Heart left ventricle (tissue), 16 donors: ENCODE results near the gene HOXB13. TPM values are rescaled to one million over a fixed set of nuclear protein-coding genes. Genes with fewer than 3 reads are reported as not detected.

Source experiments
- ATAC-seq, 4 donors: fragments of 200-7000 bp; cut with Tn5 transposase; one replicate each; pipeline ENCODE4 v1.9.1; 2020 to 2022; ENCODE audit warnings: moderate library complexity in 4 of 4, mild to moderate bottlenecking in 3 of 4, moderate number of reproducible peaks in 1 of 4
- DNase-seq, 5 donors: peaks; one replicate each; pipeline ENCODE4 v3.0.0-alpha.2; 2020
- H3K27ac ChIP-seq, 12 donors: fragments of 200-600 bp; sonication (generic) in 4 of 12; one replicate each; pipeline versions ENCODE4 v1.5.0 to v1.8.0; 2016 to 2022; ENCODE audit warnings: mild to moderate bottlenecking in 2 of 12
- H3K27me3 ChIP-seq, 9 donors: fragments of 200-600 bp; sonication (generic) in 2 of 9; one replicate each; pipeline versions ENCODE4 v1.5.1 to v1.8.0; 2016 to 2022; ENCODE audit warnings: mild to moderate bottlenecking in 3 of 9
- H3K36me3 ChIP-seq, 9 donors: fragments of 200-600 bp; sonication (generic) in 2 of 9; one replicate each; pipeline versions ENCODE4 v1.5.0 to v1.8.0; 2018 to 2022; ENCODE audit warnings: mild to moderate bottlenecking in 2 of 9
- H3K4me1 ChIP-seq, 12 donors: fragments of 200-600 bp; sonication (generic) in 4 of 12; one replicate each; pipeline versions ENCODE4 v1.5.0 to v1.8.0; 2016 to 2022; ENCODE audit warnings: mild to moderate bottlenecking in 3 of 12
- H3K4me3 ChIP-seq, 12 donors: fragments of 200-600 bp; sonication (generic) in 4 of 12; one replicate each; pipeline versions ENCODE4 v1.5.0 to v1.8.0; 2017 to 2022; ENCODE audit warnings: mild to moderate bottlenecking in 9 of 12, moderate library complexity in 4 of 12
- H3K9me3 ChIP-seq, 12 donors: fragments of 200-600 bp; sonication (generic) in 4 of 12; one replicate each; pipeline versions ENCODE4 v1.5.0 to v1.8.0; 2016 to 2022; ENCODE audit warnings: mild to moderate bottlenecking in 1 of 12
- POLR2A ChIP-seq, 2 donors: fragments of 450-650 bp; IDR thresholded peaks; one replicate each; pipeline ENCODE4 v1.6.1; 2017; ENCODE audit warnings: antibody characterized with exemption in 2 of 2, mild to moderate bottlenecking in 2 of 2, moderate library complexity in 2 of 2
- WGBS, 4 donors: extraction: QIAGEN DNeasy Blood & Tissue Kit in 2 of 4; methylation state at CpG; one replicate each; pipeline versions ENCODE4 v1.1.5 to v1.1.7; 2013 to 2018; 5-methylcytosine and 5-hydroxymethylcytosine counted together
- intact Hi-C, 10 donors: fragments of 100-400 bp; cut with DNase I; formaldehyde crosslinking; loops; one replicate each; pipeline versions ENCODE4 v1.11.1 to v1.14.2; 2022
- polyA plus RNA-seq, 2 donors: library from polyadenylated mRNA; stranded (reverse); fragments of 200-250 nt; gene quantifications; one replicate each; pipeline ENCODE4 v1.2.3, GENCODE V29; 2013
- total RNA-seq, 9 donors: library from RNA; depleted of rRNA in 2 of 9; stranded (reverse); fragments of >200 nt in 2 of 9; fragmentation: NEBNext Ultra II Directional in 3 of 9; extraction: Animal tissue kit (Norgen Biotek cat#: 25700) in 3 of 9; gene quantifications; one replicate each; pipeline versions ENCODE4 v1.1.0 to v1.2.4, GENCODE V29; 2016 to 2023
- TF ChIP-seq, protein P1 (sequence below), 12 donors: fragments of 200-600 bp; sonication (generic) in 4 of 12; IDR thresholded peaks; one replicate each; pipeline versions ENCODE4 v1.5.0 to v1.8.0; 2018 to 2022; ENCODE audit warnings: antibody characterized with exemption in 12 of 12, mild to moderate bottlenecking in 5 of 12
- donor health status: ischemic (EF 13 %, LVEDD 7.1; RV severe dilation, severe dysfunction).
- donor health status: healthy with polysubstance abuse.
- donor health status: DM: no; HTN: yes; CAD: no.
- donor health status: DM: no; HTN: no; CAD: no.
- donor health status: ischemic (EF 25% LVEDD 6.9; RV normal size, moderate dysfunction).
- donor health status: ischemic (EF 25% LVEDD 5.7; RV mildly dilated, moderate dysfunction).
- donor health status: healthy.
- donor health status: DM: yes; HTN: yes; CAD: no.
- donor health status: ischemic (EF 35%, LVEDD 5.7; RV mildly dilated, moderate dysfunction).
- donor health status: nonischemic (EF 11% LVEDD 7.7; RV severe dilation, severe dysfunction).
- donor health status: DM: yes; HTN: yes; CAD: no.
- donor health status: PGD.
- donor health status: ischemic (EF 29% LVEDD 5.4; RV normal size, mild dysfunction).
- donor health status: nonischemic (EF 23%, LVEDD 6.1; RV moderate dilation, normal function).

HOXB13 gene
- total and polyA plus RNA-seq, 11 donors = not detected

DNA sequence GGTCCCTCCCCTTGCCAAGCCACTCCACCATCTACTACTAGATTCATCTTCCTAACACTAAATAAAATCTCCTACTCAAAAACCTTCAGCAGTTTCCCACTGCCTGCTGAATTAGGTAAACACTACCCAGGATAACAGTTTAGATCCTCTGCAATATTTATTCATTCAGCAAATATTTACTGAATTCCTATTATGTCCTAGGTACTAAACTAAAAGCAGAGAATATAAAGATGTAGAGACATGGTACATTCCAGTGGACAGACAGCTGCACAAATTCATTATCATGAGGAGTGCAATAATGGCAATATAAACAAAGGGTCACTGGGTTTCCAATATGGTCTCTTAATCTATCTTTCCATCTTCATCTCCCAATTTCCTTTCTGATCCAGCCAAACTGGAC lies 30.7 kb upstream of the HOXB13 start:
- Histone ChIP-seq H3K9me3 (no peaks in the 10 kb centered on the region), H3K27ac (no peak overlapping the region), H3K4me3 (no peak overlapping the region), H3K4me1 (peaks cover 0 to 20% (median 0%) of the 10 kb centered on the region in 12 donors), H3K36me3 (no peaks in the 10 kb centered on the region), H3K27me3 (peaks cover 25 to 99% (median 70%) of the 10 kb centered on the region in 9 donors)
- ATAC-seq (no peak), DNase-seq (no peak)
- intact Hi-C loops = no loop called here
- no peak for TF ChIP-seq POLR2A (IDR thresholded peaks at IDR 0.05)
- TF ChIP-seq, protein P1, sequence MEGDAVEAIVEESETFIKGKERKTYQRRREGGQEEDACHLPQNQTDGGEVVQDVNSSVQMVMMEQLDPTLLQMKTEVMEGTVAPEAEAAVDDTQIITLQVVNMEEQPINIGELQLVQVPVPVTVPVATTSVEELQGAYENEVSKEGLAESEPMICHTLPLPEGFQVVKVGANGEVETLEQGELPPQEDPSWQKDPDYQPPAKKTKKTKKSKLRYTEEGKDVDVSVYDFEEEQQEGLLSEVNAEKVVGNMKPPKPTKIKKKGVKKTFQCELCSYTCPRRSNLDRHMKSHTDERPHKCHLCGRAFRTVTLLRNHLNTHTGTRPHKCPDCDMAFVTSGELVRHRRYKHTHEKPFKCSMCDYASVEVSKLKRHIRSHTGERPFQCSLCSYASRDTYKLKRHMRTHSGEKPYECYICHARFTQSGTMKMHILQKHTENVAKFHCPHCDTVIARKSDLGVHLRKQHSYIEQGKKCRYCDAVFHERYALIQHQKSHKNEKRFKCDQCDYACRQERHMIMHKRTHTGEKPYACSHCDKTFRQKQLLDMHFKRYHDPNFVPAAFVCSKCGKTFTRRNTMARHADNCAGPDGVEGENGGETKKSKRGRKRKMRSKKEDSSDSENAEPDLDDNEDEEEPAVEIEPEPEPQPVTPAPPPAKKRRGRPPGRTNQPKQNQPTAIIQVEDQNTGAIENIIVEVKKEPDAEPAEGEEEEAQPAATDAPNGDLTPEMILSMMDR (IDR thresholded peaks at IDR 0.05) = no peak

DNA sequence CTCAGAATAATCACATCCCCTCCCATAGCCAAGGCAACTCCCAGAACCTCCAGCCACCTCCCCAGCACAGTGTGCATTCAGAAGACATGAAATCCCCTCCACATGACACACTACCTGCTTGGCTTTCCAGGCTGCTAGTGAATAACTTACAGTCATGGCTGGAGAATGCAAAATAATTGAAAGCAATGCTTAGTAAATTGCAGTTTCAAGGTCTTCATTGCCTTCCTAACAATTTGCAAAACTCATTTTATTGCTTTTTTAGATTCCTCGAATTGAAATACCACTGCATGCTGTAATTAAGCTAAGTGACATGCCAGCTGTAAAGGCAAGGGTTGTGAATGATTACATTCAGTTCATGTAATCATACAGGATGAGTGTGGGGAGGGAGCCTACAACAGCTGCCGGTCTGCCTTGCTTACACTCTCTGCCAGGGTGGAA lies 29.0 kb upstream of the HOXB13 start:
- Histone ChIP-seq H3K36me3 (no peaks in the 10 kb centered on the region), H3K4me3 (no peak overlapping the region), H3K4me1 (peaks cover 0 to 35% (median 0%) of the 10 kb centered on the region in 12 donors), H3K9me3 (no peaks in the 10 kb centered on the region), H3K27me3 (peaks cover 38 to 99% (median 88%) of the 10 kb centered on the region in 9 donors), H3K27ac (no peak overlapping the region)
- no peak for TF ChIP-seq POLR2A (IDR thresholded peaks at IDR 0.05)
- TF ChIP-seq, protein P1 (IDR thresholded peaks at IDR 0.05) = no peak
- WGBS, 4 donors = 41 to 55% (median 48%) methylated on average over 2 of the region's 2 CpGs
- no peak for ATAC-seq
- intact Hi-C loops = no loop called here
- no peak for DNase-seq

DNA sequence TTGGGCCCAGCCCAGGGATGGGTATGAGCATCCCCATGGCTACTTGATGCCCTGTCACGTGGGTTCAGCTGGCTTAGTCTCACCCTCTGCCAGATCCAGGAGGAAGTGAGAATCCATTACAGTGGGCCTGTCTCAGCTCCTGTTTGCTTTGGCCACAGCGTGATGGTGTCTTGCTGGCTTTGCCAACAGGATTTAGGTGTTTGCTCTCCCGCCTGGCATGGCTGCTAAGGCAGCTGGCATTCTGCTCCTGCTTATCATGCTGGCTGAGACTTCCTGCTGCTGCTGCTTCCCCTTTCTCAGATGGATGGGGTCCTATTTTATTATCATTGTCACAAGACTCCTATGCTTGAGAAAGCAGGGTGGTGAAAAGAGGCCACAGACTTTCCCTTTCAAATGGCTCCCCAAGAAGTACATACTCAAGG lies 28.3 kb upstream of the HOXB13 start:
- H3K4me1 ChIP-seq = peaks cover 0 to 35% (median 0%) of the 10 kb centered on the region in 12 donors
- intact Hi-C loops = no loop called here
- WGBS, 4 donors = 38 to 50% (median 43%) methylated on average over 3 of the region's 3 CpGs
- no peak overlapping the region for H3K4me3 ChIP-seq
- DNase-seq (no peak), ATAC-seq (no peak)
- H3K27ac ChIP-seq = no peak overlapping the region
- no peaks in the 10 kb centered on the region for H3K36me3 ChIP-seq
- no peaks in the 10 kb centered on the region for H3K9me3 ChIP-seq
- TF ChIP-seq, protein P1 (IDR thresholded peaks at IDR 0.05) = no peak
- no peak for TF ChIP-seq POLR2A (IDR thresholded peaks at IDR 0.05)
- peaks cover 43 to 99% (median 90%) of the 10 kb centered on the region in 9 donors for H3K27me3 ChIP-seq

DNA sequence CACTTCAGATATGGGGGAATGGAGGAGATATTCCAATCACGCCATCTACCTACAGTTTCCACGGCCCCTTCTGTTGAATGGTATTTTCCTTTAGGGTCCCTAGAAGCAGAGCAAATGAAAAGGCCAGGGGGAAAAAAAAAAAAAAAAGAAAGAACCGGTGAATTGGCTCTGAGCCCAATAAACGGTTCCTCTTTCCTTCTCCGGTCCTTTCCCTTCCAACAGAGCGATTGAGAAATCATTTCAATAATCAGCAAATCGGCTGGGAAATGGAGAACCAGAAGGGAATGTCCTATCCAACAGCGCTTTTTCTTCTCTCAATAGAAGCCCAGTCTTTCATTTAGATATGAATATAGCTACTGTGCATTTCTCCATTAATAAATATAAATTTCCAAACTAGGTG lies 26.8 kb upstream of the HOXB13 start:
- intact Hi-C loops = no loop called here
- WGBS, 4 donors = 15 to 20% (median 17%) methylated on average over 8 of the region's 8 CpGs

More for the DNA sequence above, 26.8 kb upstream of the HOXB13 start:
- no peaks in the 10 kb centered on the region for H3K9me3 ChIP-seq
- no peak overlapping the region for H3K4me3 ChIP-seq
- H3K27ac ChIP-seq = no peak overlapping the region
- H3K27me3 ChIP-seq = peaks cover 50 to 99% (median 96%) of the 10 kb centered on the region in 9 donors
- ATAC-seq = no peak
- TF ChIP-seq, protein P1 (IDR thresholded peaks at IDR 0.05) = no peak
- no peak for TF ChIP-seq POLR2A (IDR thresholded peaks at IDR 0.05)
- no peaks in the 10 kb centered on the region for H3K36me3 ChIP-seq
- H3K4me1 ChIP-seq = peaks cover 0 to 35% (median 0%) of the 10 kb centered on the region in 12 donors
- no peak for DNase-seq
